ELF-1 (cell line): Measurements from ENCODE around the gene EFNB2.

Experiments used
- DNase-seq: peaks from one replicate; pipeline ENCODE4 v3.0.0-alpha.2; 2016; ENCODE audit warnings: low read depth, low spot score

The EFNB2 gene

GRCh38 chr13:106449096-106449495 lies 86.4 kb downstream of the EFNB2 start:
- no peak for DNase-seq

DNA sequence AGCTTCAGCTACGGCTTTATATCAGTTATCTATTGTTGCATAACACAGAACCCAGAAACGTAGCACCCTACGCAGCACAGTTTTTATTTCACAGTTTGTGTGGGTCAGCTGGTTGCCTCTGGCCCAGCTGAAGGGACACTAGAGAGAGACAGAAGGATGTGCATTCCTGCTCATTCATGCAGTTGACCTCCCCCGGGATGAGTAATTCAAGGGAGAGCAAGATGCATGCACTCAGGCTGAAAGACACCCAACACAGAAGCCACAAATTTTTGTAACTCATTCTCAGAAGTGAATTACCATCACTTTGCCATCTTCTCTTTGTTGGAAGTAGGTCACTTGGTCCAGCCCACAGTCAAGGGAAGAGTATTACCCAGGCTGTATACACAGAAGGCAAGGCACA lies 89.5 kb downstream of the EFNB2 start:
- no peak for DNase-seq

GRCh38 chr13:106443607-106444322 lies 91.7 kb downstream of the EFNB2 start:
- no peak for DNase-seq

GRCh38 chr13:106440866-106441265 lies 94.6 kb downstream of the EFNB2 start:
- peak; percentile 30 for DNase-seq
